B cell (primary cell): Measurements from ENCODE around the gene DDR2. TPM values are rescaled to one million over a fixed set of nuclear protein-coding genes. Genes with fewer than 3 reads are reported as not detected.

Experiments
- ATAC-seq: fragments of 200-7000 bp; cut with Tn5 transposase; one replicate; pipeline ENCODE4 v1.10.0; 2021; ENCODE audit warnings: low read depth, mild to moderate bottlenecking, moderate number of reproducible peaks, moderate library complexity
- CTCF ChIA-PET: fragments of 350-600 bp; sonication (Branson Sonifier 250); formaldehyde crosslinking; loops from one replicate; lab custom pipeline; 2021; ENCODE audit warnings: antibody characterized with exemption, inconsistent platforms; lab: Charles Lee
- POLR2A ChIA-PET: fragments of 350-600 bp; sonication (Branson Sonifier 250); formaldehyde crosslinking; loops from one replicate; lab custom pipeline; 2021; ENCODE audit warnings: antibody characterized with exemption; lab: Charles Lee
- DNase-seq: peaks from one replicate; pipeline ENCODE4 v3.0.0; 2013
- H2AFZ ChIP-seq: 2 replicates; pipeline ENCODE4 v1.6.1; 2012; ENCODE audit warnings: mild to moderate bottlenecking, low read depth, low read length; ENCODE audit not compliant: insufficient read depth, poor library complexity, severe bottlenecking
- H3K27ac ChIP-seq, 2 donors: 1 replicate in 1 of 2; 2 replicates in 1 of 2; pipeline ENCODE4 v1.5.1; 2012 to 2013; ENCODE audit warnings: low read length in 2 of 2, mild to moderate bottlenecking in 2 of 2, moderate library complexity in 1 of 2
- H3K27me3 ChIP-seq, 4 experiments: fragments of 200-600 bp in 1 of 4; sonication (generic) in 1 of 4; replicated peaks in 1 of 4; 1 replicate in 2 of 4; 2 replicates in 2 of 4; pipeline versions ENCODE4 v1.6.1 to v1.7.0; 2013 to 2016; ENCODE audit warnings: low read length in 3 of 4, mild to moderate bottlenecking in 2 of 4, mixed read lengths in 1 of 4, moderate library complexity in 1 of 4; ENCODE audit not compliant: insufficient read depth in 4 of 4, control insufficient read depth in 3 of 4; ENCODE audit errors: control extremely low read depth in 1 of 4
- H3K36me3 ChIP-seq, 2 experiments: replicated peaks in 1 of 2; 1 replicate in 1 of 2; 2 replicates in 1 of 2; pipeline versions ENCODE4 v1.6.1 to v1.7.1; 2013; ENCODE audit warnings: low read length in 1 of 2; ENCODE audit not compliant: insufficient read depth in 2 of 2, control insufficient read depth in 1 of 2; ENCODE audit errors: control extremely low read depth in 1 of 2, extremely low read depth in 1 of 2
- H3K4me1 ChIP-seq, 2 donors: fragments of 200-600 bp in 1 of 2; sonication (generic) in 1 of 2; 1 replicate in 1 of 2; 2 replicates in 1 of 2; pipeline versions ENCODE4 v1.5.1 to v1.6.1; 2013 to 2017; ENCODE audit warnings: low read length in 2 of 2; ENCODE audit not compliant: control insufficient read depth in 2 of 2, insufficient read depth in 2 of 2
- H3K4me2 ChIP-seq: replicated peaks from 2 replicates; pipeline ENCODE3; 2012; ENCODE audit warnings: mild to moderate bottlenecking, low read depth, low read length; ENCODE audit not compliant: poor library complexity, severe bottlenecking
- H3K4me3 ChIP-seq, 5 experiments: fragments of 200-600 bp in 1 of 5; sonication (generic) in 1 of 5; 1 replicate in 3 of 5; 2 replicates in 2 of 5; pipeline versions ENCODE4 v1.5.1 to v1.7.0; 2011 to 2016; ENCODE audit warnings: low read length in 4 of 5, mild to moderate bottlenecking in 4 of 5, low read depth in 2 of 5, control low read depth in 1 of 5, moderate library complexity in 1 of 5; ENCODE audit not compliant: insufficient read depth in 1 of 5; ENCODE audit errors: control extremely low read depth in 1 of 5, extremely low read depth in 1 of 5
- H3K79me2 ChIP-seq: fragments of 200-600 bp; sonication (generic); one replicate; pipeline ENCODE4 v1.6.0; 2016; ENCODE audit warnings: low read length; ENCODE audit not compliant: control insufficient read depth, insufficient read depth
- H3K9ac ChIP-seq: fragments of 200-600 bp; sonication (generic); 2 replicates; pipeline ENCODE4 v1.6.1; 2017; ENCODE audit warnings: mild to moderate bottlenecking, low read length, moderate library complexity
- H3K9me3 ChIP-seq, 3 donors: one replicate each; pipeline versions ENCODE4 v1.6.1 to v1.7.1; 2013; ENCODE audit warnings: low read length in 2 of 3; ENCODE audit not compliant: control insufficient read depth in 2 of 3, insufficient read depth in 1 of 3; ENCODE audit errors: control extremely low read depth in 1 of 3
- H4K20me1 ChIP-seq: 2 replicates; pipeline ENCODE4 v1.6.0; 2012; ENCODE audit warnings: mild to moderate bottlenecking, low read length; ENCODE audit not compliant: insufficient read depth, control insufficient read depth, poor library complexity, severe bottlenecking
- H3K27ac Mint-ChIP-seq: one replicate; pipeline ENCODE4 v1.8.0; 2021; ENCODE audit warnings: mixed read lengths
- H3K27me3 Mint-ChIP-seq: one replicate; pipeline ENCODE4 v1.8.0; 2021; ENCODE audit warnings: mixed read lengths
- H3K4me1 Mint-ChIP-seq: one replicate; pipeline ENCODE4 v1.8.0; 2021; ENCODE audit warnings: mixed read lengths
- H3K4me3 Mint-ChIP-seq: one replicate; pipeline ENCODE4 v1.8.0; 2021; ENCODE audit warnings: mixed read lengths
- H3K9me3 Mint-ChIP-seq: one replicate; pipeline ENCODE4 v1.8.0; 2022; ENCODE audit warnings: mixed read lengths; ENCODE audit not compliant: insufficient read depth
- EZH2 ChIP-seq: IDR thresholded peaks from 2 replicates; pipeline ENCODE4 v1.6.1; 2012; ENCODE audit warnings: borderline replicate concordance, low read depth, mild to moderate bottlenecking, moderate library complexity, low read length; ENCODE audit not compliant: insufficient read depth, poor library complexity, severe bottlenecking
- WGBS: methylation state at CpG from one replicate; pipeline ENCODE4 v1.1.5; 2013; ENCODE audit warnings: missing lambda C conversion rate; ENCODE audit not compliant: insufficient coverage; 5-methylcytosine and 5-hydroxymethylcytosine counted together
- intact Hi-C: fragments of 100-400 bp; cut with micrococcal nuclease; formaldehyde crosslinking; loops from one replicate; pipeline ENCODE4 v1.10.0; 2022
- polyA plus RNA-seq: library from polyadenylated mRNA; depleted of rRNA; stranded (reverse); fragments of >200 nt; gene quantifications from 2 replicates; pipeline ENCODE4 v1.2.3, GENCODE V29; 2012
- total RNA-seq, 2 donors: library from RNA; stranded (reverse); fragments of 120-200 nt in 1 of 2; gene quantifications; 1 replicate in 1 of 2; 2 replicates in 1 of 2; pipeline versions ENCODE4 v1.2.3 to v1.2.4, GENCODE V29; 2013 to 2022
- TF ChIP-seq, protein P1 (sequence below): fragments of 200-600 bp; IDR thresholded peaks from one replicate; pipeline ENCODE4 v1.8.0; 2022; ENCODE audit warnings: antibody characterized with exemption, mild to moderate bottlenecking

DDR2 gene
- total and polyA plus RNA-seq, 2 donors (not counting 1 experiment from before 2014, with no cell fraction given): 0.12 to 0.24 TPM

GRCh38 chr1:162660574-162660973, 28.3 kb downstream of the DDR2 start:
- intact Hi-C loops: no loop called here
- Histone ChIP-seq H3K4me3 (no peak overlapping the region), H3K4me2 (no peak overlapping the region), H2AFZ (no peak overlapping the region), H3K4me1 (no peaks in the 10 kb centered on the region), H3K9me3 (no peaks in the 10 kb centered on the region), H4K20me1 (no peaks in the 10 kb centered on the region), H3K36me3 (no peaks in the 10 kb centered on the region), H3K27me3 (peaks cover 0 to 20% (median 3%) of the 10 kb centered on the region in 4 experiments), H3K79me2 (no peaks in the 10 kb centered on the region), H3K27ac (no peak overlapping the region), H3K9ac (no peak overlapping the region)
- WGBS: 83% methylated on average over 1 of the region's 2 CpGs
- DNase-seq (no peak), ATAC-seq (no peak)
- Mint-ChIP-seq H3K27me3 (peaks cover 20% of the 10 kb centered on the region), H3K4me3 (no peak overlapping the region), H3K27ac (no peak overlapping the region), H3K9me3 (no peaks in the 10 kb centered on the region), H3K4me1 (no peaks in the 10 kb centered on the region)
- ChIA-PET POLR2A (no interaction called here), CTCF (no interaction called here)
- TF ChIP-seq, protein P1, sequence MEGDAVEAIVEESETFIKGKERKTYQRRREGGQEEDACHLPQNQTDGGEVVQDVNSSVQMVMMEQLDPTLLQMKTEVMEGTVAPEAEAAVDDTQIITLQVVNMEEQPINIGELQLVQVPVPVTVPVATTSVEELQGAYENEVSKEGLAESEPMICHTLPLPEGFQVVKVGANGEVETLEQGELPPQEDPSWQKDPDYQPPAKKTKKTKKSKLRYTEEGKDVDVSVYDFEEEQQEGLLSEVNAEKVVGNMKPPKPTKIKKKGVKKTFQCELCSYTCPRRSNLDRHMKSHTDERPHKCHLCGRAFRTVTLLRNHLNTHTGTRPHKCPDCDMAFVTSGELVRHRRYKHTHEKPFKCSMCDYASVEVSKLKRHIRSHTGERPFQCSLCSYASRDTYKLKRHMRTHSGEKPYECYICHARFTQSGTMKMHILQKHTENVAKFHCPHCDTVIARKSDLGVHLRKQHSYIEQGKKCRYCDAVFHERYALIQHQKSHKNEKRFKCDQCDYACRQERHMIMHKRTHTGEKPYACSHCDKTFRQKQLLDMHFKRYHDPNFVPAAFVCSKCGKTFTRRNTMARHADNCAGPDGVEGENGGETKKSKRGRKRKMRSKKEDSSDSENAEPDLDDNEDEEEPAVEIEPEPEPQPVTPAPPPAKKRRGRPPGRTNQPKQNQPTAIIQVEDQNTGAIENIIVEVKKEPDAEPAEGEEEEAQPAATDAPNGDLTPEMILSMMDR: no peak
- TF ChIP-seq EZH2: no peak

DNA sequence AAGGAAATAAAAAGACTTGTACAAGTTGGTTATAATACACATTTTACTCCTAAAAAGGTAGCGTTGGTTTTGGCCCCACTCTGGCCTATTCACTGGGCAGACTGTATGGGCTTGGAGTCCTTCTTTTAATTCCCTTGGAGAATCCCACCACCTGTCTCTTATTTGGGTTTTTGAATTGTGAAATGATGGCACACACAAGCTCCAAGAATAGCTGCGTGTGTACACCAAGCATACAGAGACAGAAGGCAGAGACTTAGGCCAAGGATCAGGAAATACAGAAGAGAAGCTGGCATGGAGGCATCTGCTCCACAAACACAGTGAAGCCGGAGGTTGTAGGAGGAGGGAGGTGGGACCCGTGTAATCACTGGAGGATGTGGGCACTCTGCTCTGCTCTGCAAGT, 29.1 kb downstream of the DDR2 start:
- no peaks in the 10 kb centered on the region for H3K79me2 ChIP-seq
- no peaks in the 10 kb centered on the region for H3K4me1 ChIP-seq
- ChIA-PET POLR2A (no interaction called here), CTCF (no interaction called here)
- no peak overlapping the region for H2AFZ ChIP-seq
- DNase-seq (no peak), ATAC-seq (no peak)
- H3K9ac ChIP-seq: no peak overlapping the region
- H3K4me2 ChIP-seq: no peak overlapping the region
- H3K27me3 Mint-ChIP-seq: peaks cover 25% of the 10 kb centered on the region
- intact Hi-C loops: no loop called here
- TF ChIP-seq, protein P1: no peak
- no peak for TF ChIP-seq EZH2
- H3K27me3 ChIP-seq: peaks cover 0 to 20% (median 3%) of the 10 kb centered on the region in 4 experiments
- no peaks in the 10 kb centered on the region for H3K4me1 Mint-ChIP-seq
- H3K4me3 ChIP-seq: no peak overlapping the region
- no peaks in the 10 kb centered on the region for H3K9me3 Mint-ChIP-seq
- no peak overlapping the region for H3K27ac ChIP-seq
- H3K9me3 ChIP-seq: no peaks in the 10 kb centered on the region
- H4K20me1 ChIP-seq: no peaks in the 10 kb centered on the region
- 83% methylated on average over 2 of the region's 4 CpGs for WGBS
- no peak overlapping the region for H3K27ac Mint-ChIP-seq
- H3K4me3 Mint-ChIP-seq: no peak overlapping the region
- no peaks in the 10 kb centered on the region for H3K36me3 ChIP-seq
